ENCODE results near the gene PCSK4.
A peak's percentile ranks its signal among the peaks of the same experiment; 100 is the strongest.

Gene PCSK4

DNA sequence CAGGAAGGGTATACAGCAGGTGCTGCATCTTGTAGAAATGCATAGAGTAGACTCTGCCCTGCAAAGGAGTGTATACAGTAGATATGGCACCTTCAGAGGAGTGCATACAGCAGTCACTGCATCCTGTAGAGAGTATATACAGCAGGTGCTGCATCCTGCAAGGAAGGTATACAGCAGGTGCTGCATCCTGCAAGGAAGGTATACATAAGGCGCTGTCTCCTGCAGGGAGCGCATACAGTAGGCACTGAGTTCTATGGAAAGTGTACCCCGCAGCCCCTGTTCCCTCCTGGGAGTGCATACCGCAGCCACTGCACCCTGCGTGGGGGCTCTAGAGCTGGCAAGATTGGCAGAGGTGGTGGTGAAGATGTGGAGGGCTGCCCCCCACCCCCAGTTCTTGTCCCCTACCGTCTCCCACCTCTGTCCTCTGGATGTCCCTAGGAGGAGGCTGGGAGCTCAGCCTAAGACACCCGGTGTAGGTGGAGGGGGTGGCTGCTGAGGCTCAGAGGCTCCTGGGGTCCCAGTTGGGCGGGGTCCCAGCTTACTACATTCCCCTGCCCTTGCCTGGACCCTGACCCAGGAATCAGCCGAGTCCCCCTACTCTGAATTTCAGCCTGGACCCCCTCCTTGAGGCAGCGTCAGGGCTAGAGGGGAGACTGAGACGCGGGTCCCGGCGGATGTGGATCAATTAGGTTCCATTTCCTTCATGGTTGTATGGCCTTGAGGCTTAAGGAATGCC lies 25.0 kb upstream of the PCSK4 start:
- CTCF ChIA-PET, result interaction anchor here (1.0 to 1.5 kb wide), 3 partner anchors 31 to 252 kb away, joined by 3 to 4 read pairs (median 3); no protein-coding TSS in a partner anchor
- TF ChIP-seq, protein P1, sequence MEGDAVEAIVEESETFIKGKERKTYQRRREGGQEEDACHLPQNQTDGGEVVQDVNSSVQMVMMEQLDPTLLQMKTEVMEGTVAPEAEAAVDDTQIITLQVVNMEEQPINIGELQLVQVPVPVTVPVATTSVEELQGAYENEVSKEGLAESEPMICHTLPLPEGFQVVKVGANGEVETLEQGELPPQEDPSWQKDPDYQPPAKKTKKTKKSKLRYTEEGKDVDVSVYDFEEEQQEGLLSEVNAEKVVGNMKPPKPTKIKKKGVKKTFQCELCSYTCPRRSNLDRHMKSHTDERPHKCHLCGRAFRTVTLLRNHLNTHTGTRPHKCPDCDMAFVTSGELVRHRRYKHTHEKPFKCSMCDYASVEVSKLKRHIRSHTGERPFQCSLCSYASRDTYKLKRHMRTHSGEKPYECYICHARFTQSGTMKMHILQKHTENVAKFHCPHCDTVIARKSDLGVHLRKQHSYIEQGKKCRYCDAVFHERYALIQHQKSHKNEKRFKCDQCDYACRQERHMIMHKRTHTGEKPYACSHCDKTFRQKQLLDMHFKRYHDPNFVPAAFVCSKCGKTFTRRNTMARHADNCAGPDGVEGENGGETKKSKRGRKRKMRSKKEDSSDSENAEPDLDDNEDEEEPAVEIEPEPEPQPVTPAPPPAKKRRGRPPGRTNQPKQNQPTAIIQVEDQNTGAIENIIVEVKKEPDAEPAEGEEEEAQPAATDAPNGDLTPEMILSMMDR (IDR thresholded peaks at IDR 0.05; ENCODE audit: control extremely low read depth, extremely low read depth, low read depth, missing control alignments), result no peak
- POLR2A ChIA-PET, result no interaction called here
- no peak for DNase-seq (ENCODE audit: extremely low spot score)

DNA sequence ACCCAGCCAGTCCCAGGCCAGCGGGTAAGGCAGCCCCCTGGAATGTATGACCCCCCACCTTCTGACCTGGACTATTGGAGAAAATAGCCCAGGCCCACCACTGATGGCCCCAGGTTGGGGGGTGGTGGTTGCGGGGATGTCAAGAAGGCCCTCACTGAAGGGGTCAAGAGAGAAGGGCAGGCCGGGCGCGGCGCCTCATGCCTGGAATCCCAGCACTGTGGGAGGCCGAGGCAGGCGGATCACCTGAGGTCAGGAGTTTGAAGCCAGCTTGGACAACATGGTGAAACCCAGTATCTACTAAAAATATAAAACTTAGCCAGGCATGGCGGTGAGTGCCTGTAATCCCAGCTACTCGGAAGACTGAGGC lies 24.1 kb upstream of the PCSK4 start:
- ChIA-PET CTCF (interaction anchor here (1.0 to 1.5 kb wide), 3 partner anchors 32 to 253 kb away, joined by 3 to 4 read pairs (median 3); no protein-coding TSS in a partner anchor), POLR2A (no interaction called here)
- DNase-seq (ENCODE audit: extremely low spot score), result no peak
- TF ChIP-seq, protein P1 (IDR thresholded peaks at IDR 0.05; ENCODE audit: control extremely low read depth, extremely low read depth, low read depth, missing control alignments), result no peak

GRCh38 chr19:1513499-1514294 lies 23.5 kb upstream of the PCSK4 start:
- peak; percentile 80 for DNase-seq (ENCODE audit: extremely low spot score)
- ChIA-PET POLR2A (no interaction called here), CTCF (interaction anchor here (1.0 kb wide), 1 partner anchor 234 kb away, joined by 3 read pairs; no protein-coding TSS in a partner anchor)
- TF ChIP-seq, protein P1 (IDR thresholded peaks at IDR 0.05; ENCODE audit: control extremely low read depth, extremely low read depth, low read depth, missing control alignments), result peak; percentile 55

- TF ChIP-seq, protein P1 (IDR thresholded peaks at IDR 0.05; ENCODE audit: control extremely low read depth, extremely low read depth, low read depth, missing control alignments), result peak; percentile 47
- ChIA-PET POLR2A (no interaction called here), CTCF (no interaction called here)
- DNase-seq (ENCODE audit: extremely low spot score), result peak; percentile 87
Measured at GRCh38 chr19:1512671-1513498, 22.7 kb upstream of the PCSK4 start, which contains the start of gene ADAMTSL5. ADAMTSL5 (minus strand) TSS chr19:1513019; CDS start chr19:1510943, 2,076 bp downstream.

- TF ChIP-seq, protein P1 (IDR thresholded peaks at IDR 0.05; ENCODE audit: control extremely low read depth, extremely low read depth, low read depth, missing control alignments), result no peak
- ChIA-PET POLR2A (no interaction called here), CTCF (interaction anchor here (1.5 kb wide), 1 partner anchor 232 kb away, joined by 3 read pairs; no protein-coding TSS in a partner anchor)
- no peak for DNase-seq (ENCODE audit: extremely low spot score)
Measured at GRCh38 chr19:1511318-1512317, 21.5 kb upstream of the PCSK4 start.
